K562 (cell line): ENCODE data around the gene TRAPPC12. TPM values are rescaled to one million over a fixed set of nuclear protein-coding genes. Genes with fewer than 3 reads are reported as not detected.
A peak's percentile ranks its signal among the peaks of the same experiment; 100 is the strongest.

Experiments
- ATAC-seq: fragments of 200-7000 bp; cut with Tn5 transposase; 3 replicates; pipeline ENCODE4 v1.9.1; 2020; ENCODE audit warnings: moderate library complexity
- BruUV-seq: library from RNA; stranded (reverse); fragments of 400-500 nt; replicated peaks from 2 replicates; lab custom pipeline; 2021; lab: Mats Ljungman, UMichigan
- CTCF ChIA-PET: fragments of 300-600 bp; formaldehyde crosslinking; extraction: SDS; loops from one replicate; lab custom pipeline; 2021; ENCODE audit warnings: low intra/inter-chr PET ratio; lab: Yijun Ruan, JAX
- POLR2A ChIA-PET: fragments of 300-600, 350-650 bp; sonication (Branson Sonifier 250); formaldehyde crosslinking; extraction: SDS; loops from one replicate; lab custom pipeline; 2021; ENCODE audit warnings: antibody characterized with exemption, inconsistent platforms; lab: Yijun Ruan, JAX
- DNase-seq, 4 experiments: peaks; one replicate each; pipeline versions ENCODE4 v3.0.0 to v3.0.0-alpha.2; 2011 to 2018; ENCODE audit warnings: low spot score in 3 of 4, mixed read lengths in 3 of 4; ENCODE audit errors: extremely low read depth in 1 of 4
- FAIRE-seq: peaks from 2 replicates; lab custom pipeline; 2011; peaks lifted over from hg19 to GRCh38; lab: Jason Lieb, UNC
- H2AFZ ChIP-seq: 2 replicates; pipeline ENCODE4 v1.6.0; 2011; ENCODE audit warnings: low read depth, low read length, control low read depth, inconsistent platforms
- H3K27ac ChIP-seq: fragments of 200-600 bp; 3 replicates; pipeline ENCODE4 v1.8.0; 2011; ENCODE audit warnings: low read depth, mild to moderate bottlenecking, control low read depth, inconsistent platforms, low read length, moderate library complexity, mixed read lengths; ENCODE audit errors: extremely low read depth
- H3K27me3 ChIP-seq, 2 experiments: fragments of 300-600 bp in 1 of 2; 2 replicates in 1 of 2; 3 replicates in 1 of 2; pipeline versions ENCODE4 v1.6.0 to v1.8.0; 2011; ENCODE audit warnings: inconsistent platforms in 2 of 2, low read length in 2 of 2, mild to moderate bottlenecking in 1 of 2, mixed read lengths in 1 of 2, moderate library complexity in 1 of 2; ENCODE audit not compliant: control insufficient read depth in 2 of 2, insufficient read depth in 2 of 2
- H3K36me3 ChIP-seq: fragments of 300-600 bp; 3 replicates; pipeline ENCODE4 v1.8.0; 2011; ENCODE audit warnings: mild to moderate bottlenecking, low read length, inconsistent platforms; ENCODE audit not compliant: control insufficient read depth, insufficient read depth
- H3K4me1 ChIP-seq, 2 experiments: fragments of 200-600 bp in 1 of 2; replicated peaks in 1 of 2; 2 replicates in 1 of 2; 3 replicates in 1 of 2; pipeline versions ENCODE4 v1.5.1 to v1.8.0; 2011; ENCODE audit warnings: inconsistent platforms in 2 of 2, low read length in 2 of 2, mild to moderate bottlenecking in 1 of 2, mixed read lengths in 1 of 2, moderate library complexity in 1 of 2; ENCODE audit not compliant: control insufficient read depth in 2 of 2, insufficient read depth in 2 of 2
- H3K4me2 ChIP-seq: 2 replicates; pipeline ENCODE4 v1.6.1; 2011; ENCODE audit warnings: low read length, control low read depth, inconsistent platforms, mixed read lengths; ENCODE audit not compliant: insufficient read depth
- H3K4me3 ChIP-seq: fragments of 200-600 bp; sonication (generic), shearing (Covaris generic); 2 replicates; pipeline ENCODE4 v1.5.1; 2016; ENCODE audit warnings: control low read depth, inconsistent platforms
- H3K79me2 ChIP-seq: fragments of 200-600 bp; 3 replicates; pipeline ENCODE4 v1.8.0; 2011; ENCODE audit warnings: low read length, inconsistent platforms; ENCODE audit not compliant: control insufficient read depth, insufficient read depth
- H3K9ac ChIP-seq, 2 experiments: 2 replicates each; pipeline versions ENCODE4 v1.6.0 to v1.6.1; 2011; ENCODE audit warnings: low read depth in 2 of 2, low read length in 2 of 2, control low read depth in 1 of 2, inconsistent platforms in 1 of 2, mild to moderate bottlenecking in 1 of 2, mixed read lengths in 1 of 2; ENCODE audit not compliant: insufficient read depth in 1 of 2
- H3K9me1 ChIP-seq: one replicate; pipeline ENCODE4 v1.6.0; 2011; ENCODE audit warnings: inconsistent platforms, mild to moderate bottlenecking, low read length, moderate library complexity; ENCODE audit not compliant: control insufficient read depth, insufficient read depth
- H3K9me3 ChIP-seq: replicated peaks from 2 replicates; pipeline ENCODE4 v1.5.1; 2011; ENCODE audit warnings: low read depth, low read length, inconsistent platforms; ENCODE audit not compliant: control insufficient read depth, insufficient read depth
- H4K20me1 ChIP-seq: replicated peaks from 2 replicates; pipeline ENCODE4 v1.6.1; 2011; ENCODE audit warnings: low read length, inconsistent platforms, mixed read lengths; ENCODE audit not compliant: control insufficient read depth, insufficient read depth
- ATF1 ChIP-seq, 2 experiments: fragments of 450-650 bp in 1 of 2; IDR thresholded peaks; 2 replicates each; pipeline ENCODE4 v1.6.1; 2016; ENCODE audit warnings: missing compliant biosample characterization in 1 of 2, missing genetic modification characterization in 1 of 2
- BCL6 ChIP-seq: fragments of 250-450 bp; sonication (Bioruptor Pico); IDR thresholded peaks from 2 replicates; pipeline ENCODE4 v1.4.0; 2020
- MAFK ChIP-seq: IDR thresholded peaks from 2 replicates; pipeline ENCODE4 v1.6.1; 2011; ENCODE audit warnings: low read length, improper control_type of control experiment
- POLR2G ChIP-seq: fragments of 200-400 bp; formaldehyde crosslinking; IDR thresholded peaks from 2 replicates; pipeline ENCODE4 v1.6.1; 2017; ENCODE audit warnings: low read depth, mild to moderate bottlenecking, antibody characterized with exemption, low read length, moderate library complexity
- POLR3A ChIP-seq: IDR thresholded peaks from 2 replicates; pipeline ENCODE4 v1.6.1; 2011; ENCODE audit warnings: borderline replicate concordance, mild to moderate bottlenecking, moderate library complexity; ENCODE audit not compliant: insufficient read length, insufficient read depth; ENCODE audit errors: extremely low read depth
- SAP30 ChIP-seq: fragments of 200-600 bp; sonication (generic); IDR thresholded peaks from 2 replicates; pipeline ENCODE4 v1.6.1; 2012; ENCODE audit warnings: borderline replicate concordance, low read depth, mild to moderate bottlenecking, moderate library complexity, low read length, control low read depth, inconsistent platforms; ENCODE audit not compliant: insufficient read depth, poor library complexity, severe bottlenecking
- ZNF354B ChIP-seq: fragments of 250-450 bp; sonication (Bioruptor Pico); IDR thresholded peaks from 2 replicates; pipeline ENCODE4 v1.4.0; 2020
- WGBS: fragments of 100-300 bp; shearing (Covaris generic); methylation state at CpG from one replicate; pipeline ENCODE4 v1.1.6; 2016; ENCODE audit warnings: low coverage, mixed read lengths; ENCODE audit not compliant: insufficient coverage; ENCODE audit errors: missing lambda C conversion rate; 5-methylcytosine and 5-hydroxymethylcytosine counted together
- in situ Hi-C: fragments of 300-500 bp; cut with MboI; formaldehyde crosslinking; loops from 4 replicates; pipeline ENCODE4 v1.15.0; 2018; ENCODE audit warnings: inconsistent platforms, mixed read lengths
- intact Hi-C: fragments of 100-400 bp; cut with micrococcal nuclease; formaldehyde crosslinking; loops from 2 replicates; pipeline ENCODE4 v1.14.2; 2022
- polyA plus RNA-seq, 8 experiments: library from polyadenylated mRNA; depleted of rRNA in 4 of 8; stranded (reverse) in 5 of 8; unstranded in 3 of 8; fragments of >200 nt; fragmentation: Nextera tagmentation in 2 of 8; fragmentation: Illumina TruSeq in 1 of 8; extraction: Ambion mirVana in 2 of 8; extraction: Trizol in 1 of 8; gene quantifications; 2 replicates each; pipeline versions ENCODE4 v1.2.1 to v1.2.3, GENCODE V29; 2011 to 2014; ENCODE audit warnings: inconsistent platforms in 1 of 8, missing spikeins in 1 of 8
- total RNA-seq, 7 experiments: library from RNA; depleted of rRNA in 6 of 7; stranded (reverse); fragments of >200 nt in 6 of 7; fragmentation: Illumina TruSeq in 2 of 7; extraction: Trizol in 2 of 7; gene quantifications; 2 replicates each; pipeline versions ENCODE4 v1.2.1 to v1.2.3, GENCODE V29; 2011 to 2021; ENCODE audit warnings: low replicate concordance in 1 of 7

Gene TRAPPC12
- total and polyA plus RNA-seq, 9 of the 15 experiments (the other 6 are each of a cell fraction or from before 2014, with no cell fraction given): 8.0 to 75.2 (median 39.1) TPM

DNA sequence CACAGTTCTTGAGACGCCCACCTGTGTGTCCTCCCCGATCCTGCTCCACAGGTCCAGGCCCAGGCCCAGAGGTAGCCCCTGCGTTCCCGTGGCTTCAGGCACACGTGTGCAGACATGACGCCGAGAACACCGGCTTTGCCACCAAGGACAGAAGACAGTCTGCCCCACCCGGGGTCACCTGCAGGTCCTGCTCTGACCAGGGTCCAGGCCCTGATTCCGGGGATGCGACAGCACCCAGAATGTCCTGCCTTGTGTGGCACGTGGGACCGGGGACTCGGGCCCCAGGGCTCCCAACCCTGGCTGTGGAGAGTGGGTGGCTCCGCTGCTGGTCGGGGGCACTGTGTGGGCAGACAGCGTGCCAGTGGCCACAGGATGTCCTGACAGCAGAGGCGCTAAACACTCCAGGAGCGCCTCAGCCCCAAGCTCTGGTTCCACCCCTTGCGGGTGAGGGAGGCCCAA is 102.9 kb downstream of the TRAPPC12 start:
- ChIA-PET CTCF (no interaction called here), POLR2A (interaction anchor here (1.1 kb wide), 1 partner anchor 11 kb away, joined by 4 read pairs; no protein-coding TSS in a partner anchor)
- intact Hi-C loops (no loop called here), in situ Hi-C loops (no loop called here)
- H3K9ac ChIP-seq: peak overlapping the region in 1 of 2 experiments; percentile 7; a peak in 1 of 4 replicates
- ATAC-seq (no peak), DNase-seq (no peak), FAIRE-seq (no peak)
- no peaks in the 10 kb centered on the region for H4K20me1 ChIP-seq
- H3K27ac ChIP-seq: no peak overlapping the region
- no peaks in the 10 kb centered on the region for H3K27me3 ChIP-seq
- peaks cover 24% of the 10 kb centered on the region; the same call in 2 of the 3 replicates for H3K36me3 ChIP-seq
- H3K9me3 ChIP-seq: peaks cover 1% of the 10 kb centered on the region
- H3K9me1 ChIP-seq: no peaks in the 10 kb centered on the region
- BruUV-seq: no TSS peak
- 94% methylated on average over 17 of the region's 20 CpGs for WGBS
- H3K4me2 ChIP-seq: no peak overlapping the region
- no peaks in the 10 kb centered on the region for H3K79me2 ChIP-seq
- H3K4me3 ChIP-seq: no peak overlapping the region
- H2AFZ ChIP-seq: no peak overlapping the region
- peaks cover 0 to 8% of the 10 kb centered on the region in 2 experiments; a peak in 1 of 5 replicates for H3K4me1 ChIP-seq
- no peak for TF ChIP-seq ZNF354B (CRISPR knock-in tag)
- peak; percentile 33; the same call in 1 of the 2 replicates for TF ChIP-seq POLR2G
- no peak for TF ChIP-seq POLR3A
- no peak for TF ChIP-seq BCL6 (CRISPR knock-in tag)
- no peak for TF ChIP-seq MAFK
- no peak for TF ChIP-seq ATF1 (CRISPR knock-in tag; IDR thresholded peaks at IDR 0.05)
- TF ChIP-seq ATF1 (tag; IDR thresholded peaks at IDR 0.05): no peak
- no peak for TF ChIP-seq SAP30
